ENCODE results near the gene CACNG1. TPM values are rescaled to one million over a fixed set of nuclear protein-coding genes. Genes with fewer than 3 reads are reported as not detected.

CACNG1 gene
- total RNA-seq: not detected
- long read RNA-seq: 0 reads

- no peak for DNase-seq (ENCODE audit: low spot score)
- intact Hi-C loops (cut with DNase I): no loop called here
Observed at GRCh38 chr17:67044016-67044772, at the start of gene CACNG1. Gene CACNG1 (plus strand): TSS chr17:67044554. CDS start chr17:67044661, 107 bp downstream.

GRCh38 chr17:66994930-66995535 is 49.3 kb upstream of the CACNG1 start:
- DNase-seq (ENCODE audit: low spot score): no peak
- intact Hi-C loops (cut with DNase I): no loop called here

- intact Hi-C loops (cut with DNase I): no loop called here
- no peak for DNase-seq (ENCODE audit: low spot score)
Observed at GRCh38 chr17:66995944-66996343, 48.4 kb upstream of the CACNG1 start.

- intact Hi-C loops (cut with DNase I): no loop called here
- DNase-seq (ENCODE audit: low spot score): no peak
Observed at GRCh38 chr17:66996926-66997325, 47.4 kb upstream of the CACNG1 start.

GRCh38 chr17:67003231-67003630 is 41.1 kb upstream of the CACNG1 start:
- intact Hi-C loops (cut with DNase I): no loop called here
- DNase-seq (ENCODE audit: low spot score): no peak

- no peak for DNase-seq (ENCODE audit: low spot score)
- intact Hi-C loops (cut with DNase I): no loop called here
Observed at GRCh38 chr17:67004181-67004580, 40.2 kb upstream of the CACNG1 start.

- DNase-seq (ENCODE audit: low spot score): no peak
- intact Hi-C loops (cut with DNase I): no loop called here
Observed at GRCh38 chr17:67007266-67007665, 37.1 kb upstream of the CACNG1 start.

- intact Hi-C loops (cut with DNase I): no loop called here
- DNase-seq (ENCODE audit: low spot score): no peak
Observed at GRCh38 chr17:67008101-67008500, 36.3 kb upstream of the CACNG1 start.

GRCh38 chr17:67011527-67012175 is 32.7 kb upstream of the CACNG1 start:
- intact Hi-C loops (cut with DNase I): no loop called here
- DNase-seq (ENCODE audit: low spot score): no peak

- DNase-seq (ENCODE audit: low spot score): no peak
- intact Hi-C loops (cut with DNase I): no loop called here
Observed at GRCh38 chr17:67013891-67014290, 30.5 kb upstream of the CACNG1 start.

GRCh38 chr17:67015001-67015400 is 29.4 kb upstream of the CACNG1 start:
- intact Hi-C loops (cut with DNase I): no loop called here
- no peak for DNase-seq (ENCODE audit: low spot score)

- DNase-seq (ENCODE audit: low spot score): no peak
- intact Hi-C loops (cut with DNase I): no loop called here
Observed at GRCh38 chr17:67016039-67016762, 28.2 kb upstream of the CACNG1 start.

- DNase-seq (ENCODE audit: low spot score): no peak
- intact Hi-C loops (cut with DNase I): no loop called here
Observed at GRCh38 chr17:67017910-67018309, 26.4 kb upstream of the CACNG1 start.

GRCh38 chr17:67018471-67019434 is 25.6 kb upstream of the CACNG1 start:
- intact Hi-C loops (cut with DNase I): no loop called here
- no peak for DNase-seq (ENCODE audit: low spot score)

GRCh38 chr17:67019809-67020208 is 24.5 kb upstream of the CACNG1 start:
- intact Hi-C loops (cut with DNase I): no loop called here
- no peak for DNase-seq (ENCODE audit: low spot score)

GRCh38 chr17:67020293-67020766 is 24.0 kb upstream of the CACNG1 start:
- intact Hi-C loops (cut with DNase I): no loop called here
- DNase-seq (ENCODE audit: low spot score): no peak

- no peak for DNase-seq (ENCODE audit: low spot score)
- intact Hi-C loops (cut with DNase I): no loop called here
Observed at GRCh38 chr17:67021196-67021595, 23.2 kb upstream of the CACNG1 start.

- DNase-seq (ENCODE audit: low spot score): no peak
- intact Hi-C loops (cut with DNase I): no loop called here
Observed at GRCh38 chr17:67021743-67022450, 22.5 kb upstream of the CACNG1 start.

All from cardiac septum (tissue), 1 donor.